ENCODE measurements around the gene RFNG.

Gene RFNG

DNA sequence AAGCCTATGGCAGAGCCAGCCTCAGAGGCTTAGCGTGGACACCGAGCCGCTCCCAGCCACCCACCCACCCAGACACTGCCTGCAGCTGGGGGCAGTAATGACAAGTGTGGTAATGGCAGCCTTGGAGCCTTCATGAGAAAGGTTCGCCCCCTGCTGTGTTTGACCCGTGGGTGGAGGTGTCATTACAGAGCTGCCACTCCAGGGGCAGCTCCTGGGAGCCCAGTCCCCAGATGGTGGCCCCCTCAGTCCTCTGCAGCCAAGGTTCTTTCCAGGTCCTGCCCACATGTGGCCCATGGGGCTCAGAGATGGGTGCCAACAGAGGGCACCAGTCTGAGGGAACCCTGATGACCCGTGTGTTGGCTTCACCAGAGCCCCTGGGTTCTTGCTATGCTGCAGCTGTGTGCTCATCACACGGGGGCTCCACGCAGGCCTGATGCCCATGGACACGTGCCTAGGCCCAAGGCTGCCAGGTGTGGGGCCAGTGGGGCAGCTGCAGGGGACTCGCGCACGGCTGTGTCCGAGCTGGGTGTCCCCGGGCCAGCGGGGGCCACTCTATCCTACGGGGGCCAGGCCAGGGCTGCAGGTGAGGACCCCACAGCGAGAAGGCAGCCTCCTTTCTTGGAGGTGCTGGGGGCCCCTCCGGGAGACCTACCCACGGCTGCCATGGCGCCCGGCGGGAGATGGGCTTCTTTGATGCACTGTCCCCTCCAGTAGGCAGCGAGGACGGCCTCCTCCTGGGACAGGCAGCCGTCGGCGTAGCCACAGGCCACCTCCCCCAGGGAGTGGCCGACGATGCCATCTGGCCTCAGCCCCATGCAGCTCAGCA, 38.3 kb upstream of the RFNG start:
- no peak for DNase-seq (ENCODE audit: low read depth in 2 of 2)

DNA sequence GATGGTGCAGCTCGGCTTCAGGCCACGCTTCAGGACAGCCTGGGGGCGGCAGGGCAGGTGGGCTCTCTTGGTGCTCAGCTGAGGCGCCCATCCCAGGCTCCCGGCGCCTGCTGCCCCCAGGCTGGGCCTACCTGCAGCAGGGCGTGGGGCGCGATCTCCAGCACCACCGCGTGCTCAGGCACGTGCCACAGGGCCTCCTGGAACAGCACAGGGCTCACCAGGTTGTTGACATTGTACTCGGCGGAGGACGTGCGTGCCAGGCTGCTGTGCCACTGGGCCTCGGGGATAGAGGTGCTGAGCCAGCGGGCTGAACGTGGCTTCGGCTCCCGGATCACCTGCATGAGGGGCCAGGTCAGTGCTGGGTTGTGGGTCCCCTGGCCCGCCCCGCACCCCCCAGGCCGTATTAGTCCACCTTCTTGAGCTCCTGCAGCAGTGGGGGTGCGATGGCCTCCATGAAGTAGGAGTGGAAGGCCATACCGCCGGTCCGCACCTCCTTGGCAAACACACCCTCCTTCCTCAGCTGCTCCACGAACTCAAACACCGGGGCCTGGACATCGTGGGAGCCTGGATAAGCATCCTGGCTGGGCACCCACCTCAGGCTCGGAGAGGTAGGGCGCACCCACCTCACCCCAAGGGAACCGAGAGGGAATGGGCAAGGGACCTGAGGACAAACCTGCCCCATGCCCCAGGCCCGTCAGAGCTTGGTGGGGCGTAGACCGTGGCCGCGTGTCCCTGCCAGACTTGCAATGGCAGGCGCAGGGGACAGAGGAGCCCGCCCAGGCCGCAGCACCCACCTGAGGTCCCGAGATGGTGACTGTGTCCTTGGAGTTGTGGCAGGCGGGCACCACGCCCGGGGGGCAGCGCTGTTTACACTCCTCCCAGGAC, 37.5 kb upstream of the RFNG start:
- no peak for DNase-seq (ENCODE audit: low read depth in 2 of 2)

DNA sequence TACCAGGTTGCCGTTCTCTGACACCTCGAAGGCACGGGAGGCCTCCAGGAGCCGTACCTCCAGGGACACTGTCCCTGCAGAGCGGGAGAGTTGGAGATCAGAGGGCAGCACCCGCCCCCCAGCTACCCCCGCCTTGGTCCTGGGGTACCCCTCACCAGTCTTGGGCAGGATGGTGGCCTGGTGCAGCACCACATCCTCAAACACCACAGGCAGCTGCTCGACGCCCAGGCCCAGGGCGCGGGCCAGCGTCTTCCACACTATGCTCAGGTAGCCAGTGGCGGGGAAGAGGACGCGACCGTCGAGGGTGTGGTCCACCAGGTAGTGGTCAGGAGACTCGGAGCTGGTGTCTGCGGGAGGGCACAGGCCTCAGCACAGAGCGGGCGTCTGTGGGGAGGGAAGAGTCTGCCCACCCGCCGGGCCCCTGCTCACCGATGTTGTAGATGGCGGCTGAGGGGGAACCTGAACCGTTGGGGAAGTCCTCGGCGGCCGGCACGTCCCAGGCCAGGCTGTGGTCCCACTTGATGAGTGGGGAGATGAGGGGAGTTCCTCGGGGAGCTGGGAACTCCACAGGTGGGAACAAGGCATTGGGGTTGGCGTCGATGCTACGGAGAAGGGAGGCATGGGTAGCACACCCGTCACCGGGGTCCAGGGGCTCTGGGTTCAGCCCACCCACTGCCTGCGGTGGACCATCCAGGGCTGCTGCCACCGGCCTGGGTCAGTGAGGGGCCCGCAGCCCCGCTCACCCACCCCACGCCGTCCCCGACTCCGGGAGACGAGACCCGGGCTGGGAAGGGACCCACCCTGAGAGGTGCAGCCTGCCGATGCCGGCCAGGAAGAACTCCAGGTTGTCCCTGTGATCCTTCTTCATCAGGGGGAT, 36.6 kb upstream of the RFNG start:
- no peak for DNase-seq (ENCODE audit: low read depth in 2 of 2)

DNA sequence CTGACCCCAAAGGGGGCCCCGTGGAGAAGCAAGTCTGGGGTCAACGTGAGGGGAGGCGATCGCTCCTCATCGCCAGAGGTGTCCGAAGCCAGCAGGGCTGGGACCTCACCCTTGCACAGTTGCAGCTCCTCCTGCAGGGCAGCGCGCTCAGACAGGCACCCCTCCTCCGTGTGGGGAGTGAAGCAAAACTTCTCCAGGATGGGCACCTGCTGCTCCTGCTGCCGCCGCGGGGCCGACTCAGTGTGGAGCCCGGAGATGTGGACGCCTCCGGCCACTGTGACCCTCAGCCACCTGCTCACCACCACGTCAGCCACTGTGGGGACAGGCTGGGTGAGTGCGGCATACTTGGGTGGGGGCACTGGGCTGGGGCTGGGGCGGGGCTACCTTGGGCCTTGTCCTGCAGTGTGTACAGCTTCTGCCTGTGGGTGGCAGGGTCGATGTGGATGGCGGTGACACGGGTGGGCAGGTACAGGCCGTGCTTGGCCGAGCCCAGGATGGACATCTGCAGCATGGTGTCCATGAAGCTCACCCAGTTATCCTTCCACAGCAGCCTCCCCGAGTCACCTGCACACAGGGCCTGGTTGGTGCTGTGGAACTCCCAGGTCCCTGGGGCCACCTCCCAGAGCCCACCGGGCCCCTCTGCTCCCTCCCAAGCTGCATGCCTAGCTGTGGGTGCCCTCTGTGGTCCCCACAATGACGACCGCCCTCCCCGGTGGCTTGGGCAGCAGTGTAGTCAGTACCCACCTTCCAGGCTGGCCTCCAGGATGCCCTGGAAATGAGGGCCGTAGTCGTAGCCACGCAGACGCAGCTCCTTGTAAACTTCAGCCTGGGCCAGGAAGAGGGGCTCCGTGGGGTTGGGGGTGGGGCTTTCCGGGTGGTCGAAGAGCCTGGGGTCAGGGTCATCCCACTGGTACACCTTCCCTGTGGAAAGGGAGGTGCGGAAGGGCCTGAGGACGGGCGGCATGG, 35.6 kb upstream of the RFNG start:
- DNase-seq (ENCODE audit: low read depth in 2 of 2), result no peak

DNA sequence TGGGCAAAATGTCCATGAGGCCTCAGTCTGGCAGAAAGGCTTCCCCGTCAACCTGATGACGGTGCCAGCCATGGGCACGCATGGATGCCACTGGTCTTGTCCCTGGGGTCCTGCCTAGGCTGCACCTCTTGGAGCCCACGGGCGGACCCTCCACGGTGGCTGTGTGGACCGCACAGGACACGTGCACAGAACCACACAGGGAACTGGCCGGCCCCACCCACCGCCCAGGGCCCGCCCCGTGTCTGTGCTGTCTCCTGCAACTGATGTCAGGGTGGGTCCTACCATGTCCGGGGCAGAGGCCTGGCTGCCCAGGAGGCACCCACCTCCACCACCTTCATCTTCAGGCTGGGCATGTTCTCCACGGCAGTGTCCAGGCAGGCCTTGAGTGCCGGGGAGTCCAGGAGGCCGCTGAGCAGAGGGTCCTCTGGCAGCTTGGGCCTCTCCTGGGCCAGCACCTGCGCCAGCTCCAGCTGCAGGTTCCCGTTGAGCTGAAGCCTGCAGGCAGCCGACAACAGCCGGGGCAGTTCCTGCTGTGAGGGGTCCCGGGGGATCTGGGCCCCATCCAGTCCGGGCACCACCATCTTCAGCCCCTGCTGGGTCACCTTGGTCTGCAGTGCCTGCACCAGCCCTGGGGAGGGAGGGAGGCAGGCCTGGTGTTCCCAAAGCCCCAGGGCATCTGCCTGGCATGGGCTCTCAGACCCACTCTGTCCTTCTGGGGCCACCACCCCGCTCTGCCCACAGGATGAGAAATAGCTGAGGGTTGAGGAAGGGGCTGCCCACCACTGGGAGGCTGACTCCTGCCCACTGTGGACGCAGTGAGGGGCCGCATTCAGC, 34.5 kb upstream of the RFNG start:
- no peak for DNase-seq (ENCODE audit: low read depth in 2 of 2)

DNA sequence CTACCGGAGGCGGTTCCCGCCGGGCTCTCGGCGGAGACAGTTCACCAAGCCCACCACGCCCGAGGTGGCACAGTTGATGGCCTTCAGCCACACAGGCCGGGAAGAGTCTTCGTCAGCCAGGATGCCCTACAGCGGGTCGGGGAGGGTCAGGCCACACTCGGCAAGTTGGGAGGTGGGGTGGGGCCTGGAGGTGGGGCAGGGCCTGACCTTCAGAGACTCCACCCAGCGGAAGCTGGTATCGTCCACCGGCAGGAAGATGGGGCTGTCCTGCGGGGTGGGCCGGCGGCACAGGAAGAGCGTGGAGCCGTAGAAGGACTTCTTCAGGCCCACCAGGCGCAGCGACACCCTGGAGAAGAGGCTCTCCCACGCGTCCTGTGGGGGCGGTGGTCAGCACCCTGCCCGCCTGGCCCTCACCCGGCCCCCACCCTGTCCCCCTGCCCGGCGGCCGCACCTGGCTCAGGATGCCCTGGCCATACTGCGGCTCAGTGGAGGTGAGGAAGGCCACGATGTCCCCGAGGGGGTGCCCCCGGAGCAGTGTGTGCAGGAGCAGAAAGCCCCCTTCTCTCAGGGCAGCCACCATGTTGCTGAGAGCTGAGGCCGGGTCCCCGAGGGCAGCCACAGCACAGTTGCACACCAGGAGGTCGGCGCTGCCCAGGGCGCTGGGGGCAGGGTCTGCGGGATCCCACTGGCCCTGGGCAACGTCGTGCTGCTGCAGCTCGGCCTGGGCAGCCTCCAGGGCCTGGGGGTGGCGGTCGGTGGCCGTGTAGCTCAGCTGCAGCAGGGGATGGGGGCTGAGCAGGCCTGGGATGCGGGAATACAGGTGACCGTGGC, 33.6 kb upstream of the RFNG start:
- DNase-seq (ENCODE audit: low read depth in 2 of 2), result no peak

DNA sequence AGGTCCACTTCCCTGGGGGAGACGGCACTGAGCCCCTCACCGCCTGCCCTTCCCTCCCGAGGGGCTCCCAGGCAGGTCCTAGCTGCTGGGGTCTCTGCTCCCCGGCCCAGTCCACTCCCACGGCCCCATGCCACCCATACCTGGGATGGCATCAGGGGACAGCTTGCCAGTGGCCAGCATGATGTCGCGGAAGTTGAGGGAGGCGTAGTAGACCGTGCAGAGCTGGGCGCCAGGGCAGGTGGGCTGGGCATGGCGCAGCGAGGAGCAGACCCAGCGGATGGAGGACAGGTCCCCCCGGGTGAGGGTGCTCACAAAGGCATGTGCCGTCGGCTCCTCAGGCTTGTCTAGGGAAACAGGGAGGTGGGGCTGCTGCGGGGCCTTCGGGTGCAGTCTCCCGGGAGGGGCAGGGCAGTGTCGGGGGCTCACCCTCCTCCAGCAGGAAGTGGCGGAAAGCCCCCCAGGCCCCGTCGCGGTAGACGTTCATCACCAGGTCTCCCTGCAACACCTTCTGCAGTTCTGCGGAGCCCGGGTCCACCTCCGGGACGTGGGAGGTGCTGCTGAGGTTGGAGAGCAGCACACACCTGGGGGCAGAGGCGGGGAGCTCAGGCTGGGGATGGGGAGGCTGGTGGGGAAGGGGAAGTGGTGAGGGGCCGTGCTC, 32.9 kb upstream of the RFNG start:
- no peak for DNase-seq (ENCODE audit: low read depth in 2 of 2)

DNA sequence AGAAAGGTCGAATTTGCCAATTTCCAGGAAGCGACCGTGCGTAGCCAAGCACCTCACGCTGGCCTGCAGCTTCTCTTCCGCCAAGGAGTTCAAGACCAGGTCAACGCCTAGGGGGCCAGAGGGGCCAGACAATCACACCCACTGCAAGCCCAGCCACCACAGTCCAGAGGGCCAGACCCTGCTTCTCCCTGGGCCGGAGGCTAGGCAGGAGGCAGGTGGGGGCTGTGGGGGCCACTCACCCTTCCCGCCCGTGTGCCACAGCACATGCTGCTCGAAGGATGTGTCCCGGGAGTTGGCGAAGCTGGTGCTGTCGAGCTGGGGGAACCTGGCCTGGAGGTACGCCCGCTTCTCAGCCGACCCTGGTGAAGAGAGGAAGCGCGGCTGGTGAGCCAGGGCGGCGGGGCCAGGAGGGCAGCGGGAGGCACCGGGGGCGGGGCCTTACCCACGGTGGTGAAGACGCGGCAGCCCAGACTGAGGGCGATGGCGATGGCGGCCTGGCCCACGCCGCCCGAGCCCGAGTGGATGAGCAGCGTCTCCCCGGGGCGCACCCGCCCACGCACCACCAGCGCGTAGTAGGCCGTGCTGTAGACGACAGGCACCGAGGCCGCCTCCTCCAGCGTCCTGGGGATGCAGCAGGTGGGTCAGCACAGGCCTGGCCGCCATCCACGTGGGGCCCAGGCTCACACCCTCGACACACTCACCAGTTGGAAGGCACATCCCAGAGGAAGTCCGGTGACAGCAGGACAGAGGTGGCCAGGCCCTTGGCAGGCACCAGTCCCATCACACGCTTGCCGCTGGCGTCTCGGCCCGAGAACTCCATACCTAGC, 32.1 kb upstream of the RFNG start:
- no peak for DNase-seq (ENCODE audit: low read depth in 2 of 2)

DNA sequence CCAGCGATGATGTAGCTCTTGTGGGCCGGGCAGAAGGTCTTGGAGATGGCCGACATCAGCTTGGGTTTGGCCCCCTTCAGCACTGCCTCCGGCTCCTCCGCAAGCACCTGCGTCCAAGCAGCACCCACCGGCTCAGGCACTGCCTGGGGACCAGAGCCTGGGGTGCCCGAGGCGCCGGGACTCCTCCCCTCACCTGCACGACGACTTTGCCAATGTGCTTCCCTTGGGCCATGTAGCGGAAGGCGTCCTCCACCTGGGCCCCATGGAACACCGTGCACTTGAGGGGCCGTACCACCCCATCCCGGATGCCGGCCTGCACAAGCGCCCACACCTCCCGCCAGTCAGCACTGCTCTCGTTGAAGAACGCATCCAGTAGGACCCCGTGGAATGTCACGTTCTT, 31.4 kb upstream of the RFNG start:
- no peak for DNase-seq (ENCODE audit: low read depth in 2 of 2)

DNA sequence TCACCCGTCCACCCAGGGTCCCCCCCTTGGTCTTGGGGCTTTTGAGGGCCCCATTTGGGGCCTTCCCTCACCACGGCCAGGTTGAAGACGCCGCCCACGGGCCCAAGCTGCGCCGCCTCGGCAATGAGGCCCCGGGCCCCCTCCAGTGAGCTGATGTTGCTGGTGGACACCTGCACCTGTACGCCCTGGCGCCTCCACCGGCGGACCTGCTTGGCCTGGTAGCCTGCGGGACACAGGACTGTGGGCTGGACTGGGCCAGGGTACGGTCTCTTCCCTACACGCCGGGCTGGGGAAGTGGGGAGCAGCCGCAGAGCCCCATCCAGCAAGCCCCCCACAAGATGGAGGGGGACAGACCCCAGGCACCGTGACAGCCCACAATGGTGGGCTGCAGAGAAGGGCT, 30.8 kb upstream of the RFNG start:
- no peak for DNase-seq (ENCODE audit: low read depth in 2 of 2)

DNA sequence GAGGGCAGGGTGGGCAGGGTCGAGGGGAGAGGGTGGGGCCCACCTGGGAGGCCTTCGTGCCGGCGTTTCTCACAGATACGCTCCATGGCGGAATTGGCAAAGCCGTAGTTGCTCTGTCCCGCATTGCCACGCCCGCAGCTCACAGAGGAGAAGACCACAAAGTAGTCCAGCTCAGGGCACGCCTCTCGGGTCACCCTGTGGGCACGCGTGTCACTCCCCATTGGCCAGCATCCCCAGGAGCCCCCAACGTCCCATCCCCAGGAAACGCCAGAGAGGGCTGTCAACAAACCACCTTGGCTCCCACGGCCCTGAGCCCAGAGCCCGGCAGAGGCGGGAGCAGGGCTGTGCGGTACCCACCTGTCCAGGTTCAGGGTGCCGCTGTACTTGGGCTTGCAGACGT, 30.4 kb upstream of the RFNG start:
- no peak for DNase-seq (ENCODE audit: low read depth in 2 of 2)

DNA sequence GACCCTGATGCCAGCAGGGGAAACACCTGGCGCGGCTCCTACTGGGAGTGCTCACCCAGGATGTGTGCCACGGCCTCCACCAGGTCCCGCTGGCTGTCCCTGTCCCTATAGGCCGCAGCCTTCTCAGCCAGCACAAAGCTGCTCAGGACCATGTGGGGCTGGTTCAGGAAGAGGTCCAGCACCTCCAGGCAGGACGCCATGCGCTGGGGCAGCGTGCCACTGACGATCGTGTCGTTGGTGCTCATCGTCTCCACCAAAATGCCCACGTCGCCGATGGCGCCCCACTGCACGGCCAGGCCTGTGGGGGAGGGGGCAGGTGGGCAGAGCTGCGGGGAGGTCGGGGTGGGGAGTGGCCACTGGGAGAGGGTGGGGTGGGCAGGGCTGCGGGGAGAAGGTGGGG, 29.9 kb upstream of the RFNG start:
- no peak for DNase-seq (ENCODE audit: low read depth in 2 of 2)

DNA sequence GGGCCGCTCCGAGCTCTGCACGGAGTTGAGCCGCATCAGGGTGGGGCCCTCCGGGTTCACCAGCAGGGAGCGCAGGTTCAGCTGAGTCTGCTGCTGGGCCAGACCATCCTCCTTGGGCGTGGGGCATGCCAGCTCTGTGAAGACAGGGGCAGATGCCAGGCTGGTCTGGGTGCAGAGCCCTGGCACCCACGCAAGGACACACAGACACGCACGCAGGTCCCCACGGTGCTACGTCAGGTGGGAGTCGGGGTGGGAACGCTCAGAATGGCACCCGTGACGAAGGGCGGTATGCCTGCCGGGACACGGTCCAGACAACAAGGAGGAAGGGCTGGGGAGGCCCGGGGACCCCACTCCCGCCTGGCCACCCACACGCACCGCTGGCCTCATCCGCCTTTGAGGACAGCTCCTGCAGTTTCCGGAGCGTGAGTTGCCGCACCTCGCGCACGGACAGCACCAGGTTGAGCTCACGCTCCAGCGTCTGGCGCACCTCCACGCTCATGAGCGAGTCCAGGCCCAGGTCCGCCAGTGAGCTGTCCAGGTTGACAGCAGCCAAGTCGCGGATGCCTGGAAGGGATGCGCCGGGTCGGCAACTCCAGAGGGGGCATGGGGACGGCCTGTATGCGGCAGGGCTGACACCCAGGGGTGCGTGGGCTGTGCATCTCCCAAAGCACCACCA, 29.3 kb upstream of the RFNG start:
- DNase-seq (ENCODE audit: low read depth in 2 of 2), result no peak

DNA sequence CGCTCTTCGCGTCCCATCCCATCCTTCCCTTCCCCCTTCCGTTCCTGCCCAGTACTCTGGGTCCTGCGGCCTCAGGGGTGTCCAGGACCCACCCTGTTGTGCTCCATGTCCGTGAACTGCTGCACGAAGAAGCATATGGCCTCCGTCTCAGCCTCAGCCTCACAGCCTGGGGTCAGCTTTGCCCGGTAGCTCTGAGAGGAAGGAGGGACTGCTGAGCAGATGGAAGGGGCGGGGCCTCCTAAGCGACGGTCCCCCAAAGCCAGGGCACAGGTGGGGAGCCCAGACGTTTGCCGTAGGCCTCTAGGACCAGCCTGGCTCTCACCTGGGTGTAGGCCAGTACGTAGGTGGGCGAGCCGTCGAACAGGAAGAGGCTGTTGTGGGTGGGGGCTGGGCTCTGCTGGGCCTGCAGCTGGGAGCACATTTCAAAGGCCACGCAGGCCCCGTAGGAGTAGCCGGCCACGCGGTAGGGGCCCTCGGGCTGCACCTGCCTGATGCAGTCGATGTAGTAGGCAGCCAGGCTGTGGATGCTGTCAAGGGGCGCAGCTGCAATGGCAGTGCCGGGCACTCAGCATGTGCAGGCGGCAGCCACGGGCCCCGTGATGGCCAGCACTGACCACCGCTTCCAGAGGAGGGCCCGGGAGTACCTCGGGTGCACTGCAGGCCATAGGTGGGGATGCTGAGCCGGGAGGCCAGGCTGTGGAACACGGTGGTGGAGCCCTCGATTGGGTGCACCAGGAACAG, 28.6 kb upstream of the RFNG start:
- DNase-seq (ENCODE audit: low read depth in 2 of 2), result no peak

DNA sequence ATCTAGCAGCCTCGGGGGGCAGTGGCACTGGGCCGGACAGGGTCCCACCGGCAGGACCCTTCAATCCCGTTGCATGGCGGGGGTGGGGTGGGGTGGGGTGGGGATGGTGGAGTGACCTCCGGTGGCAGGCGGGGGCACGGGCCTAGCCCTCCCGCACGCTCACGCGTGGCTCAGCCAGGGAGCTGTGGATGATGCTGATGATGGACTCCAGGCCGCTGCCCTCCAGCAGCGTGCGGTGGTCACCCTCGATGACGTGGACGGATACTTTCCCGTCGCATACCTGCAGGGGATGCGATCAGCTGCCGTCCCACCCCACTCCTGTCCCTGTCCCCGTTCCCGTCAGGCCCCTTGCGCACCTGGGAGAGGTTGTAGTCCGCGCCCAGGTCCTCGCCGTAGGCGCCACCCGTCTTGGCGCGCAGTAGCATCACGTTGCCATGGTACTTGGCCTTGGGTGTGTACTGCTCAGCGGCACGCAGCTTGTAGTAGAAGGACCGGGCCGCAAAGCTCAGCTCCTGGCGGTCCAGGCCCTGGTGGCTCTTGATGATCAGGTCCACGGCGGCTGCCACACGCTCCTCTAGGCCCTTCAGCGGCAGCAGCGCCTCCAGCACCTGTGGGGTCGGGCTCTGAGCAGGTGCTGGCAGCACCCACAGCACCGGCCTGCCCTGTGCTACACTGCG, 27.5 kb upstream of the RFNG start:
- no peak for DNase-seq (ENCODE audit: low read depth in 2 of 2)

DNA sequence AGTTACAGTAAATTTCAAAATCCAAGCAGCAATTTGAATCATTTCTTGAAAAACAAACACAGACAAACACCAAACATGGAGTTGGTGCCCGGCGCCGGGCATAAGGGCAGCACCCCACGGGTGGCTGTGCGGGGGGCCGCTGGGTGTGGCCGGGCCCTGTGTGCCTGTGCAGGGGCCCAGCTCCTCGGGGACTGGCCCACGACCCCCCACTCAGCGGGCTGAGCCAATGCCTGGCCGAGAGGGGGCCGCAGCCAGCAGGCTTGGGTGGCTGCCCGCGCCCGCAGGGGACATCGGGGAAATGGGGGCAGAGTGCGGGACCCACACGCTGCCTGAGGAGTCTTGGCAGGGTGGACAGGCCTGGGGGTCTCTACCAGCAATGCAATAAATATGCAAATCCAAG, 26.8 kb upstream of the RFNG start:
- no peak for DNase-seq (ENCODE audit: low read depth in 2 of 2)

All from stimulated activated CD8-positive, alpha-beta memory T cell treated with anti-CD3 and anti-CD28 coated beads, Interleukin-2, amount 100 ng/mL, for 1 hour (primary cell).